Colonic mucosa (tissue), 4 donors: ENCODE measurements around the gene ADGRB3. TPM values are rescaled to one million over a fixed set of nuclear protein-coding genes. Genes with fewer than 3 reads are reported as not detected.

Source experiments
- DNase-seq: peaks from one replicate; pipeline ENCODE4 v3.0.0-alpha.2; 2020
- H3K27ac ChIP-seq: fragments of 200-600 bp; one replicate; pipeline ENCODE4 v1.8.0; 2021
- H3K27me3 ChIP-seq: fragments of 200-600 bp; one replicate; pipeline ENCODE4 v1.8.0; 2021
- H3K36me3 ChIP-seq: fragments of 200-600 bp; one replicate; pipeline ENCODE4 v1.8.0; 2021
- H3K4me1 ChIP-seq: fragments of 200-600 bp; one replicate; pipeline ENCODE4 v1.8.0; 2021; ENCODE audit warnings: mild to moderate bottlenecking
- H3K4me3 ChIP-seq: fragments of 200-600 bp; one replicate; pipeline ENCODE4 v1.8.0; 2021
- H3K9ac ChIP-seq, 2 donors: one replicate each; pipeline ENCODE4 v1.7.0; 2013; ENCODE audit warnings: control low read depth in 2 of 2, low read depth in 2 of 2, low read length in 2 of 2
- H3K9me3 ChIP-seq: fragments of 200-600 bp; one replicate; pipeline ENCODE4 v1.8.0; 2021
- CTCF ChIP-seq: fragments of 200-600 bp; IDR thresholded peaks from one replicate; pipeline ENCODE4 v1.8.0; 2022; ENCODE audit warnings: antibody characterized with exemption, mild to moderate bottlenecking
- intact Hi-C: fragments of 100-400 bp; cut with DNase I; formaldehyde crosslinking; loops from one replicate; pipeline ENCODE4 v1.14.1; 2022
- total RNA-seq, 2 donors: library from RNA; stranded (reverse); fragmentation: NEBNext Ultra II Directional in 1 of 2; extraction: Animal tissue kit (Norgen Biotek cat#: 25700) in 1 of 2; gene quantifications; one replicate each; pipeline ENCODE4 v1.2.1, GENCODE V29; 2021
- donor health status: healthy.
- donor health status: DM: no; HTN: no; CAD: no.
- donor health status: DM: no; HTN: no; CAD: no.

Gene ADGRB3
- total RNA-seq, 2 donors from 2014 or later: 0.42 to 0.98 TPM

- Histone ChIP-seq H3K36me3 (no peaks in the 10 kb centered on the region), H3K27me3 (no peaks in the 10 kb centered on the region), H3K9ac (no peak overlapping the region), H3K4me1 (no peaks in the 10 kb centered on the region), H3K27ac (no peak overlapping the region), H3K4me3 (no peak overlapping the region), H3K9me3 (no peaks in the 10 kb centered on the region)
- DNase-seq: no peak
- intact Hi-C loops: no loop called here
- no peak for TF ChIP-seq CTCF
These were observed 136.3 kb downstream of the ADGRB3 start for GRCh38 chr6:68771426-68771825.

GRCh38 chr6:68774843-68775242 lies 139.8 kb downstream of the ADGRB3 start:
- intact Hi-C loops: no loop called here
- no peak for TF ChIP-seq CTCF
- Histone ChIP-seq H3K27me3 (no peaks in the 10 kb centered on the region), H3K9me3 (no peaks in the 10 kb centered on the region), H3K4me1 (no peaks in the 10 kb centered on the region), H3K4me3 (no peak overlapping the region), H3K27ac (no peak overlapping the region), H3K36me3 (no peaks in the 10 kb centered on the region), H3K9ac (no peak overlapping the region)
- DNase-seq: no peak

GRCh38 chr6:68776354-68776753 lies 141.3 kb downstream of the ADGRB3 start:
- TF ChIP-seq CTCF: no peak
- no peaks in the 10 kb centered on the region for H3K36me3 ChIP-seq
- intact Hi-C loops: no loop called here
- no peak overlapping the region for H3K9ac ChIP-seq
- no peak overlapping the region for H3K27ac ChIP-seq
- H3K9me3 ChIP-seq: no peaks in the 10 kb centered on the region
- no peaks in the 10 kb centered on the region for H3K27me3 ChIP-seq
- no peak overlapping the region for H3K4me3 ChIP-seq
- no peaks in the 10 kb centered on the region for H3K4me1 ChIP-seq
- no peak for DNase-seq

- no peaks in the 10 kb centered on the region for H3K9me3 ChIP-seq
- H3K9ac ChIP-seq: no peak overlapping the region
- H3K4me3 ChIP-seq: no peak overlapping the region
- H3K4me1 ChIP-seq: no peaks in the 10 kb centered on the region
- H3K27me3 ChIP-seq: no peaks in the 10 kb centered on the region
- no peak for TF ChIP-seq CTCF
- DNase-seq: no peak
- H3K27ac ChIP-seq: no peak overlapping the region
- no peaks in the 10 kb centered on the region for H3K36me3 ChIP-seq
- intact Hi-C loops: no loop called here
These were observed 142.9 kb downstream of the ADGRB3 start for GRCh38 chr6:68777956-68778355.

GRCh38 chr6:68778356-68779020 lies 143.4 kb downstream of the ADGRB3 start:
- H3K9ac ChIP-seq: no peak overlapping the region
- H3K36me3 ChIP-seq: no peaks in the 10 kb centered on the region
- H3K27me3 ChIP-seq: no peaks in the 10 kb centered on the region
- no peaks in the 10 kb centered on the region for H3K9me3 ChIP-seq
- no peak for DNase-seq
- intact Hi-C loops: no loop called here
- H3K27ac ChIP-seq: no peak overlapping the region
- H3K4me1 ChIP-seq: no peaks in the 10 kb centered on the region
- peak; percentile 33 for TF ChIP-seq CTCF
- no peak overlapping the region for H3K4me3 ChIP-seq
